GM08714 (cell line): Measurements from ENCODE around the gene FOXO3.

Experiments used
- H3K4me3 ChIP-seq: fragments of 200-500 bp; sonication (Bioruptor generic); 2 replicates; pipeline ENCODE4 v1.5.1; 2014; ENCODE audit warnings: mild to moderate bottlenecking, low read length, inconsistent platforms
- ZNF274 ChIP-seq: IDR thresholded peaks from 2 replicates; pipeline ENCODE4 v1.6.1; 2012; ENCODE audit warnings: mild to moderate bottlenecking, low read depth, low read length

FOXO3 gene

DNA sequence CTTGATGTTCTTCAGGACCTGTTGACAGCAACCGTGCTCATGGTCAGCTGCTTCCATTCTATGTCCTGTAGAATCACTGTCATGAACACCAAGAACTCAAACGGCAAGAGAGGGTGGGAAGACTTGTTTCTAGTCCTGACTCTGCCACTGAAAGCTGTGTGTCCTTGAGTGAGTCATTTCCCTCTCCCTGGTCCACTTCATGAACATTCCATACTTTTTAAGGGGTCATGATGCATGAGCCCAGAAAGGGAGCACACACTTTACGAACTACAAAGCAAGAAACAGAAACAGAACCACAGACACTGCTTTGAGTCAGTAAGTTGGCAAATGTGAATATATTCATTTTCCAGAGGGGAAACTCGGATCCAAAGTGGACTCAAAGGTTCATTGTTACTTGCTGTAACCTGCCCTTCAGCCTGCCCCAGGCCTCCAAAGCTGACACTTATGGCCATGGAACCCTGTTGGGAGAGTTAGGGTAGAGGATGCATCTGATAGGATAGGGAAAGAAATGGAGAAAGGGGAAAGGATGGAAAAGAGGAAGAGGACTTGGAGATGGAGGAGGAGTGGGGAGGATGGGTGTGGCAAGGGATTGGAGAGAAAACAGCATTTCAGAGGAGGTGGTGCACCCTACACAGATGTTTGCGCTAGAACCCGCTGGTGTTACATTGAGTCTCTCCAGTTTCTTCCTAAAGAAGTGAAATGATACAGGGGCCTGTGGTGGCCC is 129.8 kb downstream of the FOXO3 start:
- no peak for TF ChIP-seq ZNF274
- no peak overlapping the region for H3K4me3 ChIP-seq

DNA sequence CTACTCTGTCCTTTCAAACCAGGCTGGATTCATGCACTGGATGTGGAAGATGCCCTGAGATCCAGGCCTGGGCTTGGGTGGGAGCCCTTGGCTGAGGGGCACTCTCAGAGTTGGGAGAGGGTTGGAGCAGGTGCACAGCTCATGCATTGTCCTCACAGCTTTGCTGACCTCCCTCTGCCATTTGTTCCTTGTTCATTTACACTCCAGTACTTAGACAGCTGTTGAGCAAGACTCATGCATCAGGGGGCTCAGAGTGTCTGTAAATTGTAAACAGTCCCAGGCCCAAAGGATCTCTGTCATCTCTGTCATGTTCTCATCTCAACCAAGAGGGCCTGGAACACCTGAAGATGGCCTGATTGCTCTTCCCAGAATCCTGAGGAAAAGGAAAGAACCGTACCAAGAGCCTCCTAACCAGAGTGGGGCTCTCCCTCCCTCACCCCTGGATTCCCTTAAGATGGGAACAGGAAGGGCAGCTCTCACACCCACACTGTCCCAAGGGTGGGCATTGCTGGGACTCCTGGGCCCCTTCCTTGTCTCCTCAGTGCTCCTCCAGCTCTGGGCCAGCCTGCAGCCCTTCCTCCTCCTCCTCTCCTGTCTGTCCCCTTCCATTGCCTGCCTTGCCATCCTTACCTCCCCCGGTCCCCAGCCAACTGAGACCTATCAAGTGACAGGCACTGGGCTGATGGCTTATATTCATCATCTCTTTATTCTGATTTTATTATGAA is 132.9 kb downstream of the FOXO3 start:
- H3K4me3 ChIP-seq: no peak overlapping the region
- TF ChIP-seq ZNF274: no peak

- no peak for TF ChIP-seq ZNF274
- H3K4me3 ChIP-seq: no peak overlapping the region
Measured at GRCh38 chr6:108694816-108695215, 134.1 kb downstream of the FOXO3 start.

DNA sequence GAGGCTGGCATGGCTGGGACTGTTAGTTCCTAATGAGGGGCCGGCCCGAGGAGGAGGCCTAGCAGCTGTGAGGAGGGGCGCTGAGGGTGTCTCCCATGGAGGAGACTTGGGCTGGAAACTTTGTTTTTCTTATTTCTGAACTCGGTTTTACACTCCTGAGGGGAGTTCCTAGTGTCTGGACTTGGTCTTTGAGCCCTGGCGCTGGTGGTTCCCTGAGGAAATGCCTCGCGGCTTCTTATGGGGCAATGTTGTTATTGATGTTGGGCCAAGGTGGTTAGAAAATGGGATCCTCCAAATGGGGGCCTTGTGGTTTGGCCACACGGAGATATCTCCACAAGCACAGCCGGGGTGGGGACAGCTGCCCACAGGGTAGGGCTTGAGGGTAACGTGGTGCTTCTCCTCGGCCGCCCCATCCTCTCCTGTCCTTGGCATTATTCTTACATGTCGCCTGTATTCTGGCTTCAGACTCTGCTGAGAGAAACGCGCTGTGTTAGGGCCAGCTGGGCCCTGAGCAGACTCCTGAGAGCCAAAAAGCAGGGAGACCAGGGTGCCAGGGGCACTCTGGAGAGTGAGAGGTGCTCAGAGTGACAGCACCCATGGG is 136.9 kb downstream of the FOXO3 start:
- H3K4me3 ChIP-seq: no peak overlapping the region
- no peak for TF ChIP-seq ZNF274

DNA sequence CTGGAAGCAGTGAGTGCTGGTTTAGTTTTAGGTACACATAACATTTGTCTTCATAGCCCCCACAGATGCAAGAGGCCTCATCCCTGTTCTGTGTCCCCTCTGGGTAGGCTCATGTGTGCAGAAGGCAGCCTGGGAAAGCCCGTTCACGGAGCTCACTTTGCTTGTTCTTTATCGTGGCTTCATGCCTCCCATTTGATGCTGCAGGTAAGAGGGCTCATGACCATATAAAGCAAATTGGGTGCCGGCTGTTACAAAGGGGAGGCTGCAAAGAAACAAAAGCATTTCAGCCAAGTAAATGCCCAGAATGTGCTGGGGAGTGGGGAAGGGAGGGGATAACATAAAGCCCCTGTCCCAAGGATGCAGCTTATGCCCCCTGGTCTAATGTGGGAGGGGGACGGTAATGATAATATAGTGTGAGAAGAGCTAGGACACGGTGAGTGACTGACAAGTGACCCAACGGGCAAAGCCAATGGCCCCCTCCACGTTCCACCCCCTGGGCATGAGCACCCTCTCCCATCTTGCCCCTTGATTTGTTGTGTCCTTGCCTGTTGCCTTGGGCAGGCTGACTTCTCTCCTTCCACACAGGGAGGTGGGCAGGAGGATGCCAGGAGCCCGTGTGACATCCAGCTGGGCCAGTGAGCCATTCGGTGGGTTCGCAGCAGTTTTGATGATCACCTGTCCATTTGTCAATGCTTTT is 138.0 kb downstream of the FOXO3 start:
- TF ChIP-seq ZNF274: no peak
- no peak overlapping the region for H3K4me3 ChIP-seq

GRCh38 chr6:108699290-108700041 is 138.7 kb downstream of the FOXO3 start:
- TF ChIP-seq ZNF274: no peak
- H3K4me3 ChIP-seq: no peak overlapping the region

DNA sequence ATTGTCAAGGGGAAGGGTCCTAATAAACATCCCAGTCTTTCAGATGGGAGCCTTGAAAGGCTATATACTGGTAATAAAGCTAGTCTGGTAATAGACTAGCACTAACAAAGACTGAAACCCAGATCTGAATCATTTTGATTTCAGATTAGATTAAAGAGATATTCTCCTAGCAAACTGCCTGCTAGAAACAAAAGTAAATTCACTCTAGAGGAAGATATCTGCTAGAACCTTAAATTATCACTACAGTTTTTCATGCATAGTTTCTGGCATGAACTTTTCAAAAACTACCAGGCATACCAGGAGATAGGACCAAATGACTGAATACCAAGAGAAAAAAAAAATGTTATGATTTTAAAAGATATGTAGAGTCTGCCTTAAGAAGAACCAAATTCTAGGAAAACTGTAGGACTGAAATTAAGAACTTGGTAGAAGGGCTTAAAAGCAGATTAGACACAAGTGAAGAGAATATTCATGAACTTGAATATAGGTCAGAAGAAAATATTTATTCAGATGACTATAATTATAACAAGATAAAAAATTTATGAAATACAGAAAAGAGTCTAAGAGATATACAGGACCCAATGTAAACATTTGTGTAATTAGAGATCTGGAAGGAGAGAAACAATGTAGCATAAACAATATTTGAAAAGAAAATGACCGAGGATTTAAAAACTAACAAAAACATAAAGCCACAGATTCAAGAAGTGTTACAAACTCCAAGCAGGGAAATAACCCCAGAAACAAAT is 141.6 kb downstream of the FOXO3 start:
- H3K4me3 ChIP-seq: no peak overlapping the region
- no peak for TF ChIP-seq ZNF274

DNA sequence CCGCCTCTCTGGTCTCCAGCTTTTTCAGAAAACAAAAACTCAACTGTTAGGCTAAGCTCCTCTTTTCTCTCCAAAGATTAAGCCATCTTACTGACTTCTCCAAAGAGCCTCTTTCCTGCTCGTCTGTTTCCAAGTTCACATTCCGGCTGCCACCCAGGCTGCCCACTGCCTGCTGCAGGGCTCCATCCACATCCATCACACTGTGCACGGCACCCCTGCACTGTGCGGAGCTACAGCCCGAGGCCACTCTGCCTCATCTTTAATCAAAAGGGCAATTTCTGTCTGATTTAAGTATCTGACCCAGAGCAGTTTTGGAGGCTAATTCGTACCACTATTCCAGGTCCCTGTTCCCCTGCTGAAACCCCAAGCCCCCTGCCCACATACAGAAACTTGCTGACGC is 145.9 kb downstream of the FOXO3 start:
- no peak overlapping the region for H3K4me3 ChIP-seq
- no peak for TF ChIP-seq ZNF274

GRCh38 chr6:108707328-108707976 is 146.7 kb downstream of the FOXO3 start:
- TF ChIP-seq ZNF274: no peak
- no peak overlapping the region for H3K4me3 ChIP-seq

GRCh38 chr6:108710030-108710429 is 149.3 kb downstream of the FOXO3 start:
- no peak for TF ChIP-seq ZNF274
- H3K4me3 ChIP-seq: no peak overlapping the region

GRCh38 chr6:108710551-108710950 is 149.8 kb downstream of the FOXO3 start:
- H3K4me3 ChIP-seq: no peak overlapping the region
- TF ChIP-seq ZNF274: no peak

GRCh38 chr6:108711071-108711470 is 150.4 kb downstream of the FOXO3 start:
- H3K4me3 ChIP-seq: no peak overlapping the region
- no peak for TF ChIP-seq ZNF274

DNA sequence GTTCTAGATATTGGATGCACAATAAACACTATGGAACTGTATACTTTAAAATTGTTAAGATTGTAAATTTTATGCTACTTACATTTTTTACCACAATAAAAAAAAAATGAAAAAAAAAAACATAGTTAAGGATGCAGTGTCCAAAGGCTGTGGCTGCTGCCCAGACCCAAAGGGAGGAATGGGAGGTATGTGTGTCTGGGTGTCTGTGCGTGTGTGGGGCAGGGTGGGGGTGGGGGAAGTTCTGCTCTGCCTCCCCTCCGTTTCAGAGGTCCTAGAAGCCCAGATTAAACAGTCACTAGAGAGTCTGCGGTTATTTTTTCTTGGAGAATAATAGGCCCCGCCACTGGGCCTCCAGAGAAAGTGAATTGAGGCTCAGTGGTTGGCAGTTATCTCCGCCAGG is 151.1 kb downstream of the FOXO3 start:
- H3K4me3 ChIP-seq: no peak overlapping the region
- TF ChIP-seq ZNF274: no peak
